Activated CD8-positive, alpha-beta T cell treated with anti-CD3 and anti-CD28 coated beads, Interleukin-2, amount 10 ng/mL, durations not matched to agents 7 days and 5 days (primary cell): ENCODE data around the gene SLC25A26. TPM values are rescaled to one million over a fixed set of nuclear protein-coding genes. Genes with fewer than 3 reads are reported as not detected.

Experiments
- ATAC-seq: fragments of 150-1000 bp; cut with Tn5 transposase; one replicate; pipeline ENCODE4 v1.10.0; 2021; ENCODE audit warnings: moderate library complexity
- CTCF ChIA-PET: fragments of 350-600 bp; sonication (Branson Sonifier 250); formaldehyde crosslinking; loops from one replicate; lab custom pipeline; 2021; ENCODE audit warnings: antibody characterized with exemption; lab: Charles Lee
- POLR2A ChIA-PET: fragments of 350-600 bp; sonication (Branson Sonifier 250); formaldehyde crosslinking; loops from one replicate; lab custom pipeline; 2021; ENCODE audit warnings: antibody characterized with exemption; lab: Charles Lee
- DNase-seq: peaks from one replicate; pipeline ENCODE4 v3.0.0-alpha.2; 2020
- H3K27ac Mint-ChIP-seq: one replicate; pipeline ENCODE4 v1.8.0; 2021; ENCODE audit warnings: mild to moderate bottlenecking, mixed read lengths
- H3K27me3 Mint-ChIP-seq: one replicate; pipeline ENCODE4 v1.8.0; 2021; ENCODE audit warnings: low read depth, mixed read lengths
- H3K36me3 Mint-ChIP-seq: one replicate; pipeline ENCODE4 v1.8.0; 2021; ENCODE audit warnings: low read depth, mixed read lengths
- H3K4me1 Mint-ChIP-seq: one replicate; pipeline ENCODE4 v1.8.0; 2021; ENCODE audit warnings: low read depth, mixed read lengths
- H3K4me3 Mint-ChIP-seq: one replicate; pipeline ENCODE4 v1.8.0; 2021; ENCODE audit warnings: mild to moderate bottlenecking, mixed read lengths
- H3K9me3 Mint-ChIP-seq: one replicate; pipeline ENCODE4 v1.8.0; 2022; ENCODE audit warnings: mixed read lengths; ENCODE audit not compliant: insufficient read depth
- total RNA-seq, 2 experiments: library from RNA; stranded (reverse); gene quantifications; one replicate each; pipeline ENCODE4 v1.2.3, GENCODE V29; 2021

Gene SLC25A26
- total RNA-seq, 2 experiments from 2014 or later: 14.2 to 14.3 TPM

- no peak for ATAC-seq
- Mint-ChIP-seq H3K4me3 (peak overlapping the region; percentile 15), H3K27ac (peak overlapping the region; percentile 90), H3K36me3 (peaks cover 42% of the 10 kb centered on the region), H3K4me1 (peaks cover 34% of the 10 kb centered on the region), H3K9me3 (no peaks in the 10 kb centered on the region), H3K27me3 (no peaks in the 10 kb centered on the region)
- ChIA-PET POLR2A (no interaction called here), CTCF (interaction anchor here (1.4 to 3.7 kb wide), 6 partner anchors 14 to 429 kb away, joined by 4 to 22 read pairs (median 12); no protein-coding TSS in a partner anchor)
- DNase-seq: no peak
Observed at GRCh38 chr3:66392966-66393332, 172.1 kb downstream of the SLC25A26 start.

- DNase-seq (no peak), ATAC-seq (peak; percentile 60)
- H3K27me3 Mint-ChIP-seq: no peaks in the 10 kb centered on the region
- ChIA-PET POLR2A (no interaction called here), CTCF (interaction anchor here (0.9 to 3.7 kb wide), 7 partner anchors 14 to 429 kb away, joined by 3 to 22 read pairs (median 9); no protein-coding TSS in a partner anchor)
- peaks cover 30% of the 10 kb centered on the region for H3K4me1 Mint-ChIP-seq
- no peaks in the 10 kb centered on the region for H3K9me3 Mint-ChIP-seq
- H3K36me3 Mint-ChIP-seq: peaks cover 38% of the 10 kb centered on the region
- peak overlapping the region; percentile 67 for H3K4me3 Mint-ChIP-seq
- peak overlapping the region; percentile 90 for H3K27ac Mint-ChIP-seq
Observed at GRCh38 chr3:66393333-66394005, 172.7 kb downstream of the SLC25A26 start.

- Mint-ChIP-seq H3K27ac (peak overlapping the region; percentile 90), H3K27me3 (no peaks in the 10 kb centered on the region), H3K4me1 (peaks cover 30% of the 10 kb centered on the region), H3K9me3 (no peaks in the 10 kb centered on the region), H3K4me3 (peak overlapping the region; percentile 67), H3K36me3 (peaks cover 37% of the 10 kb centered on the region)
- POLR2A ChIA-PET: interaction anchor here (0.7 to 1.0 kb wide), 2 partner anchors 11 to 173 kb away, joined by 3 read pairs; partner anchors contain the start of gene SLC25A26
- CTCF ChIA-PET: interaction anchor here (0.8 to 3.7 kb wide), 9 partner anchors 13 to 428 kb away, joined by 3 to 22 read pairs (median 9); no protein-coding TSS in a partner anchor
- ATAC-seq (peak; percentile 93), DNase-seq (peak; percentile 77)
Observed at GRCh38 chr3:66394019-66394752, 173.4 kb downstream of the SLC25A26 start.

GRCh38 chr3:66394753-66395249, 174.0 kb downstream of the SLC25A26 start:
- no peak overlapping the region for H3K4me3 Mint-ChIP-seq
- DNase-seq: no peak
- peaks cover 37% of the 10 kb centered on the region for H3K36me3 Mint-ChIP-seq
- no peak for ATAC-seq
- H3K27me3 Mint-ChIP-seq: no peaks in the 10 kb centered on the region
- H3K9me3 Mint-ChIP-seq: no peaks in the 10 kb centered on the region
- POLR2A ChIA-PET: interaction anchor here (0.7 to 1.0 kb wide), 2 partner anchors 10 to 174 kb away, joined by 3 read pairs; partner anchors contain the start of gene SLC25A26
- H3K4me1 Mint-ChIP-seq: peaks cover 29% of the 10 kb centered on the region
- CTCF ChIA-PET: interaction anchor here (0.8 to 3.7 kb wide), 8 partner anchors 12 to 427 kb away, joined by 3 to 22 read pairs (median 9); no protein-coding TSS in a partner anchor
- H3K27ac Mint-ChIP-seq: peak overlapping the region; percentile 90

- H3K27me3 Mint-ChIP-seq: no peaks in the 10 kb centered on the region
- ATAC-seq (no peak), DNase-seq (no peak)
- ChIA-PET POLR2A (no interaction called here), CTCF (interaction anchor here (3.7 kb wide), 1 partner anchor 12 kb away, joined by 18 read pairs; no protein-coding TSS in a partner anchor)
- peaks cover 37% of the 10 kb centered on the region for H3K36me3 Mint-ChIP-seq
- H3K4me3 Mint-ChIP-seq: no peak overlapping the region
- H3K27ac Mint-ChIP-seq: no peak overlapping the region
- peaks cover 29% of the 10 kb centered on the region for H3K4me1 Mint-ChIP-seq
- H3K9me3 Mint-ChIP-seq: no peaks in the 10 kb centered on the region
Observed at GRCh38 chr3:66395635-66396034, 174.8 kb downstream of the SLC25A26 start.

- H3K9me3 Mint-ChIP-seq: no peaks in the 10 kb centered on the region
- DNase-seq: no peak
- CTCF ChIA-PET: interaction anchor here (3.7 kb wide), 1 partner anchor 11 kb away, joined by 18 read pairs; no protein-coding TSS in a partner anchor
- H3K4me1 Mint-ChIP-seq: peaks cover 29% of the 10 kb centered on the region
- no peaks in the 10 kb centered on the region for H3K27me3 Mint-ChIP-seq
- no peak overlapping the region for H3K4me3 Mint-ChIP-seq
- no peak overlapping the region for H3K27ac Mint-ChIP-seq
- no peak for ATAC-seq
- H3K36me3 Mint-ChIP-seq: peaks cover 34% of the 10 kb centered on the region
- POLR2A ChIA-PET: no interaction called here
Observed at GRCh38 chr3:66396161-66396760, 175.5 kb downstream of the SLC25A26 start.

- no peak overlapping the region for H3K27ac Mint-ChIP-seq
- ChIA-PET POLR2A (no interaction called here), CTCF (no interaction called here)
- DNase-seq: no peak
- H3K4me3 Mint-ChIP-seq: no peak overlapping the region
- ATAC-seq: no peak
- H3K4me1 Mint-ChIP-seq: peaks cover 29% of the 10 kb centered on the region
- peaks cover 30% of the 10 kb centered on the region for H3K36me3 Mint-ChIP-seq
- no peaks in the 10 kb centered on the region for H3K9me3 Mint-ChIP-seq
- H3K27me3 Mint-ChIP-seq: no peaks in the 10 kb centered on the region
Observed at GRCh38 chr3:66396888-66397287, 176.1 kb downstream of the SLC25A26 start.

GRCh38 chr3:66397745-66398144, 176.9 kb downstream of the SLC25A26 start:
- ATAC-seq (no peak), DNase-seq (no peak)
- Mint-ChIP-seq H3K9me3 (no peaks in the 10 kb centered on the region), H3K27me3 (no peaks in the 10 kb centered on the region), H3K36me3 (peaks cover 23% of the 10 kb centered on the region), H3K4me1 (peaks cover 24% of the 10 kb centered on the region), H3K4me3 (no peak overlapping the region), H3K27ac (peak overlapping the region; percentile 23)
- POLR2A ChIA-PET: interaction anchor here (0.5 kb wide), 1 partner anchor 20 kb away, joined by 5 read pairs; no protein-coding TSS in a partner anchor
- CTCF ChIA-PET: no interaction called here

- no peak for DNase-seq
- no peak for ATAC-seq
- H3K4me3 Mint-ChIP-seq: no peak overlapping the region
- no peaks in the 10 kb centered on the region for H3K9me3 Mint-ChIP-seq
- peak overlapping the region; percentile 51 for H3K27ac Mint-ChIP-seq
- no peaks in the 10 kb centered on the region for H3K27me3 Mint-ChIP-seq
- H3K36me3 Mint-ChIP-seq: peaks cover 18% of the 10 kb centered on the region
- peaks cover 18% of the 10 kb centered on the region for H3K4me1 Mint-ChIP-seq
- POLR2A ChIA-PET: no interaction called here
- CTCF ChIA-PET: interaction anchor here (2.2 kb wide), 1 partner anchor 10 kb away, joined by 8 read pairs; no protein-coding TSS in a partner anchor
Observed at GRCh38 chr3:66398228-66399025, 177.6 kb downstream of the SLC25A26 start.

GRCh38 chr3:66399529-66400232, 178.9 kb downstream of the SLC25A26 start:
- Mint-ChIP-seq H3K4me3 (no peak overlapping the region), H3K27ac (no peak overlapping the region), H3K9me3 (no peaks in the 10 kb centered on the region), H3K4me1 (peaks cover 5% of the 10 kb centered on the region), H3K27me3 (no peaks in the 10 kb centered on the region), H3K36me3 (peaks cover 12% of the 10 kb centered on the region)
- CTCF ChIA-PET: interaction anchor here (0.6 to 2.2 kb wide), 2 partner anchors 8 to 423 kb away, joined by 3 to 8 read pairs; no protein-coding TSS in a partner anchor
- DNase-seq: no peak
- POLR2A ChIA-PET: no interaction called here
- ATAC-seq: no peak
